Cardiac muscle cell (in vitro differentiated cells and primary cell): ENCODE data around the gene MRPL20. TPM values are rescaled to one million over a fixed set of nuclear protein-coding genes. Genes with fewer than 3 reads are reported as not detected.
"Not testable (repeated sequence)": the region's sequence is repeated elsewhere in the genome, so short reads cannot be mapped to it uniquely, and the experiment has no call there.

Experiments
- DNase-seq, 2 donors: peaks; one replicate each; pipeline versions ENCODE4 v3.0.0 to v3.0.0-alpha.2; 2010 to 2017; ENCODE audit warnings: low read depth in 1 of 2, low spot score in 1 of 2
- H3K27ac ChIP-seq: fragments of 200-600 bp; sonication (generic); 2 replicates; pipeline ENCODE4 v1.5.1; 2016
- H3K27me3 ChIP-seq: fragments of 200-600 bp; sonication (generic); 2 replicates; pipeline ENCODE4 v1.6.0; 2016; ENCODE audit warnings: control low read depth
- H3K36me3 ChIP-seq: fragments of 200-600 bp; sonication (generic); 2 replicates; pipeline ENCODE4 v1.5.1; 2016; ENCODE audit warnings: control low read depth
- H3K4me1 ChIP-seq: fragments of 200-600 bp; sonication (generic); 2 replicates; pipeline ENCODE4 v1.8.1; 2017; ENCODE audit warnings: low read depth, mild to moderate bottlenecking, mixed run types
- H3K4me3 ChIP-seq: fragments of 200-600 bp; sonication (generic); 2 replicates; pipeline ENCODE4 v1.5.1; 2016; ENCODE audit warnings: mild to moderate bottlenecking
- H3K9me3 ChIP-seq: fragments of 200-600 bp; sonication (generic); 2 replicates; pipeline ENCODE4 v1.5.1; 2017; ENCODE audit warnings: low read depth, mild to moderate bottlenecking, control low read depth
- polyA plus RNA-seq: library from polyadenylated mRNA; unstranded; fragments of >200 nt; fragmentation: Nextera tagmentation; extraction: Ambion mirVana; gene quantifications from 2 replicates; pipeline ENCODE4 v1.2.1, GENCODE V29; 2016
- total RNA-seq: library from RNA; depleted of rRNA; stranded (reverse); fragments of >200 nt; gene quantifications from 2 replicates; pipeline ENCODE4 v1.2.3, GENCODE V29; 2016
- TF ChIP-seq, protein P1 (sequence below): IDR thresholded peaks from 2 replicates; pipeline ENCODE4 v1.5.1; 2012; ENCODE audit warnings: low read depth, mild to moderate bottlenecking, low read length

Gene MRPL20
- total and polyA plus RNA-seq, 2 experiments from 2014 or later: 97.6 to 255 TPM

DNA sequence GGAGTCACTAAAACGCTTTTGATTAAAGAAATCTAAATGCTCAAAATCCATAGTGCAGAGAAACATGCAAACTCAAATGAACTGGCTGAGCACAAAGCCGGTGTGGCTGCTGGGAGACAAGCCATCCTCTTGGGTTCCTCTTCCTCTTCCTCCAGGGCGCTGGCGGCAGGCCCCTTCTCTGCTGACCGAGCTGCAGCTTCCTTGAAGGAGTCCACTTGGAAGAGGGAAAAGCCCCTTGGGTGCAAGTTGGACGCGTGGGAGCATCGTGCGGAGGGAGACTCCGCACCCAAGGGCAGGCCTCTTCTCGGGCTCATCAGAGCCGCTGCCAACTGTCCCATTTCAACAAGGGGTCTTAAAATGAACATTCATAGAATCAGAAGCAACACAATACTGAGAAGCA is 15.9 kb downstream of the MRPL20 start:
- H3K36me3 ChIP-seq: peaks cover 84% of the 10 kb centered on the region
- TF ChIP-seq, protein P1, sequence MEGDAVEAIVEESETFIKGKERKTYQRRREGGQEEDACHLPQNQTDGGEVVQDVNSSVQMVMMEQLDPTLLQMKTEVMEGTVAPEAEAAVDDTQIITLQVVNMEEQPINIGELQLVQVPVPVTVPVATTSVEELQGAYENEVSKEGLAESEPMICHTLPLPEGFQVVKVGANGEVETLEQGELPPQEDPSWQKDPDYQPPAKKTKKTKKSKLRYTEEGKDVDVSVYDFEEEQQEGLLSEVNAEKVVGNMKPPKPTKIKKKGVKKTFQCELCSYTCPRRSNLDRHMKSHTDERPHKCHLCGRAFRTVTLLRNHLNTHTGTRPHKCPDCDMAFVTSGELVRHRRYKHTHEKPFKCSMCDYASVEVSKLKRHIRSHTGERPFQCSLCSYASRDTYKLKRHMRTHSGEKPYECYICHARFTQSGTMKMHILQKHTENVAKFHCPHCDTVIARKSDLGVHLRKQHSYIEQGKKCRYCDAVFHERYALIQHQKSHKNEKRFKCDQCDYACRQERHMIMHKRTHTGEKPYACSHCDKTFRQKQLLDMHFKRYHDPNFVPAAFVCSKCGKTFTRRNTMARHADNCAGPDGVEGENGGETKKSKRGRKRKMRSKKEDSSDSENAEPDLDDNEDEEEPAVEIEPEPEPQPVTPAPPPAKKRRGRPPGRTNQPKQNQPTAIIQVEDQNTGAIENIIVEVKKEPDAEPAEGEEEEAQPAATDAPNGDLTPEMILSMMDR: no peak
- H3K27me3 ChIP-seq: no peaks in the 10 kb centered on the region
- no peak overlapping the region for H3K4me3 ChIP-seq
- H3K9me3 ChIP-seq: no peaks in the 10 kb centered on the region
- DNase-seq: no peak
- H3K27ac ChIP-seq: no peak overlapping the region
- H3K4me1 ChIP-seq: no peaks in the 10 kb centered on the region

DNA sequence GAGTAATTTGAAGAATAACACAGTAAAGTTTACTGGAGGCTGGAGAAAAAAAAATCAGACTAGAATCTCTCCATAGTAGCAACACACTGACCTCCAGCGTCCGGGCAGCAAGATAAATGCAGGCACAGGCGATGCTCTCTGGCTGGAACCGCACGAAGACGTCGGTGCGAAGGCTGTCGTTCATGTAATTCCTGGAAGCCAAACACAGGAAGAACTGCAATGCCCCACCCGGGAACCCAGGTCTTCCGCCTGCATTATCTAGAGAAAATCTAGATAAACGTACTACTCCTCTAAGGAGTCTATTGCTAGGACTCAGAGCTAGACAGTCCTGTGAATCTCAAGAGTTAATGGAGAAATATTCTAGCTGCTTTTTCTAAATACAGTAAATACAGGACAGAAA is 16.4 kb downstream of the MRPL20 start:
- no peaks in the 10 kb centered on the region for H3K4me1 ChIP-seq
- H3K4me3 ChIP-seq: no peak overlapping the region
- H3K36me3 ChIP-seq: peaks cover 83% of the 10 kb centered on the region
- no peak for DNase-seq
- no peak overlapping the region for H3K27ac ChIP-seq
- H3K9me3 ChIP-seq: no peaks in the 10 kb centered on the region
- H3K27me3 ChIP-seq: no peaks in the 10 kb centered on the region
- TF ChIP-seq, protein P1: no peak

DNA sequence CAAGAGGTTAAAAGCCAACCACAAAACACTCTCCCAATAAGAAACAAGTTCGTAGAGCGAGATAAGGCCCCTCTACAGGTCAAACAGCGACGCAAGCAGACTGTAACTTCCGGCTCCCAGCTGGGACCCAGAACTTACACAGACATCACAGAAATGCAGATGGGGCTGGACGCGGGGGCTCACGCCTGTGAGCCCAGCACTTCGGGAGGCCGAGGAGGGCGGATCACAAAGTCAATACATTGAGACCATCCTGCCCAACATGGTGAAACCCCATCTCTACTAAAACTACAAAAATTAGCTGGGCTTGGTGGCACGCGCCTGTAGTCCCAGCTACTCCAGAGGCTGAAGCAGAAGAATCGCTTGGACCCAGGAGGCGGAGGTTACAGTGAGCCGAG is 19.0 kb downstream of the MRPL20 start:
- TF ChIP-seq, protein P1: no peak
- no peak for DNase-seq
- no peaks in the 10 kb centered on the region for H3K27me3 ChIP-seq
- H3K9me3 ChIP-seq: no peaks in the 10 kb centered on the region
- peaks cover 62% of the 10 kb centered on the region for H3K36me3 ChIP-seq
- H3K4me3 ChIP-seq: no peak overlapping the region
- no peaks in the 10 kb centered on the region for H3K4me1 ChIP-seq
- no peak overlapping the region for H3K27ac ChIP-seq

DNA sequence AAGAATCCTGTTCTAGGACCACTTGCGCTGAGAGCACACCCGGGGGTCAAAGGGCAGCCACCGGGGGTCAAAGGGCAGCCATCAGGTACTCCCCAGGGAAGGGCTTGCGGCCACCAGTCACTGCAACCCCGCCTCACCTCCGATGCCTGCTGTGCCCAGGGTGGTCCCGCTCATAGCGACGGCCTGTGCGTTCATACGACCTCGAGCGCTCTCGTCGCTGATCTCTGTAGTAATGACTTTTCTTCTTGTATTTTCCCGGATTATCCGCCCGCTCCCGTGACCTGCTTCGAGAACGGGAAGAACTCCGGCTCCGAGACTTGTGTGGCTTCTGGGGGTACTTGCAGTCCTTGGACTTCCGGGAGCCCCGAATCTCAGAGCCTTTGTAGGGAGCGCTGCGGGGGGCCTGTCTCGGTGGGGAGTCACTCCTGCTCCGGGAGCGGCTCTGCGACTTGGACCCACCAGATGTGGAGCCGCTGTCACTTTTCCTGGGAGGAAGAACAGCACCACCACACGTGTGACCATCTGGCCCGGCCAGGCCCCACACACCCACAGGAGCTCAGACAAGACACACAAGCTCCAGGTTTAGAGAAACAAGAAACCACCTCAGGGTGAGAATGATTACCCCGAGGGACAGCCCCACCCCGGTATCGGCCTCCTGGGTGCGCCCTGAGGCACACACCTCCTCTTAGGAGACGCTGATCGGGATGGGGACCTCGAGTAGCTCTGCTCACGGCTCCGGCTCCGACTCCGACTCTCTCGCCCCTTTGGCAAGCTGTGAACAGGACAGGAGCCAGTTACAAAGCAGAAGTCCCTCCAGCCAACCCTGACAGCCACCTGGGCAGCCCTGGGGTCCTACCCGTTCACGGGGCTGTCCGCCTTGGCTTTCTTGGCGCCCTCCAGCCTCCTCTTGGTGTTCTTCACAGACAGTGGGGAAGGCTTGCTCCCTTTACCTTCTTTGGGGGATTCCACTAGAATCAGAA is 19.7 kb downstream of the MRPL20 start:
- no peak for DNase-seq
- H3K36me3 ChIP-seq: peaks cover 55% of the 10 kb centered on the region
- no peaks in the 10 kb centered on the region for H3K9me3 ChIP-seq
- H3K27ac ChIP-seq: no peak overlapping the region
- TF ChIP-seq, protein P1: no peak
- no peak overlapping the region for H3K4me3 ChIP-seq
- H3K27me3 ChIP-seq: no peaks in the 10 kb centered on the region
- no peaks in the 10 kb centered on the region for H3K4me1 ChIP-seq

DNA sequence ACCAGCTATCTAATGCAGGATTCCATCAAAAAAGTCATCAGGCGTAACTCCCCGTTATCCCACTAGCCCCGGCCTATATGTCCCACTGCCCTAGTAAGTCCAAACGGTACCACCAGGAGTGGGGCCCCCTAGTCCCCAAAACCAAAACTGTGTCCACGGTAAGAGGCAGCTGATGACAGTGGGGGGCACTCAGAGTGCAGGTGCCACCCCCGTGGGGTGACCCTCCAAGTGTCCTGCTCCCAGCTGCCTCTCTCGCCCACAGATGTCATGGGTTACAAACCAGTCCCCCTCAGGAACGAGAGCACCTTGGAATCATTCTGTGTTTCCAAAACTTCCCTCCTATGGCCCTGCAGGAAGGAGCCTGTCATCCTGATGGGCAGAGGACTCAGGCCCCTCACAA is 21.2 kb downstream of the MRPL20 start:
- Histone ChIP-seq H3K36me3 (peaks cover 41% of the 10 kb centered on the region), H3K9me3 (no peaks in the 10 kb centered on the region), H3K4me1 (no peaks in the 10 kb centered on the region), H3K4me3 (no peak overlapping the region), H3K27ac (no peak overlapping the region), H3K27me3 (no peaks in the 10 kb centered on the region)
- TF ChIP-seq, protein P1: no peak
- DNase-seq: no peak

DNA sequence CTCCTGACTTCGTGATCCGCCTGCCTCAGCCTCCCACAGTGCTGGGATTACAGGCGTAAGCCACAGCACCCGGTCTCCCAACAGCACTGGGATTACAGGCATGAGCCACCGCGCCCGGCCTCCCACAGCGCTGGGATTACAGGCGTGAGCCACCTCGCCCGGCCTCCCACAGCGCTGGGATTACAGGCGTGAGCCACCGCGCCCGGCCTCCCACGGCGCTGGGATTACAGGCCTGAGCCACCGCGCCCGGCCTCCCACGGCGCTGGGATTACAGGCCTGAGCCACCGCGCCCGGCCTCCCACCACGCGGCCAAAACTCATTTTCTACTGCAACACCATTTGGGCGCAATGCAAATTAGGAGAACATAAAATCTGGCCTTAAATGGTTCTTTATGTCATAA is 21.8 kb downstream of the MRPL20 start:
- DNase-seq, H3K27ac ChIP-seq, H3K4me3 ChIP-seq, H3K27me3 ChIP-seq, H3K9me3 ChIP-seq, H3K4me1 ChIP-seq: not testable (repeated sequence)
- peaks cover 35% of the 10 kb centered on the region for H3K36me3 ChIP-seq
